ENCODE results near the gene CCDC34.

Gene CCDC34

DNA sequence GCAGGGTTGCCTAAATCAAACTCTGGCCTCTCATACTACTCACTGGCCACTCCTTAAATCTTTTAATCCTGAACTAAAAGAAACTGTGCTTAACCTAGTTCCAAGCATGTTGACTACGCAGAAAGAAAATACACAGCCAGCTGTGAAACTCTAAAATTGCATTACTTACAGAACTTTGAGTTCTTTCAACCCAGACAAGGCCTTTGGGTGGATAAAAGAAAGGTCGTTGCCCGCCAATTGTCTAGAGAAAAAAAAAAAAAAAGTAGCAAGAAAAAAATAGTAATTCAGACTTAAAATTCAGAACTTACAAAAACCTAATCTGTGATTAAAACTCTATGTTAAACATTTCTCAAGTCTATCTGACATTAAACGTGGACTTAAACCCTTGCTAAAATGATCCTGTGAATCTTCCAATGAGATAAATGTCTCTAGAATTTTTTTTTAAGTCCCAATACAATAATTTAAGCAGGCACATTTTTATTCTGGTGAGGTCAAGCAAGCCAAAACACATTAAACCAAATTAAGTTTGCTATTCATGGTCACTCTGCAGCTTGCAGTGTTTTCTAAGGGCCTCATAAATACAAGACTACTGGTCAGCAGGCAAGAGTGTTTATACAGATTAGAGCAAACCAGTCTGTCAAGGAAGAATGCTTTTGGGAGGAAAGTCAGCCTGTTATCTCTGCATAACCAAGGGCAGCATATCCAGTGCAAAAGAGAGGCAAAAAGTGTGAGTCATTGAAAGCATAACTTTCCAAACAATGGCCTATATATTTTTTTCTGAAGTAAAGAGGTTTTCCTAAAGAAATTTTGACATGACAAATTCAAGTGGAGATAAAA is 29.5 kb upstream of the CCDC34 start:
- no peak for DNase-seq

DNA sequence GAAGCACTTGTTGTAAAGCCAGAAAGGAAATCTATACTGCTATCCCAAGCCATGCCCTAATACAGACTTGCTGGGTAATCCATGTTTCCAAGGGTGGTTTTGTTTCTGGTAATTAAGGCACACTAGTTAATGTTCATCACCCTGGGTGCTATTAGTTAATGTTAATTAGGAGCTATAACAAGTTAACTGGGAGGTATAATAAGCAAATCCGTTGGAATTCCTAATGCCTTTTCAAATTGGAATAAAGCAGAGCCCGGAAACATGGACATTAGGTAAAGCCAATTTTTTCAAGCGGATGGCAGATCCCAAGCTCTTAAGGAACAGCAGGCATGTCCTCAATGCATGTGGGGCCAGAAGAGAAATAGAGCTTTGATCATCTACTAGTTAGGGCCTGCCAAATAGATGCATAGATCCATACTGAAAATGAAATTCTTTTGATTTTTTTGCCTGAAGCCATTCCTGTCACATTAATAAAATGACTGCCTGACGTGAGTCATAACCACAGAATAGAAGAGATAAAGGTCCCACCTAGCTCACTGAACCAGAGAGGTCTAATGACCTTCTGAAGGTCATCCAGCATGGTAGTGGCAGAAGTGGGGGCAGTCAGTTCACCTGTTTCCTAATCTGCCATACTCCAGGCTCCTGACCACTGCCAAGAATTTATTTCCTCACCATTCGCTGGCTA is 28.5 kb upstream of the CCDC34 start:
- DNase-seq, result no peak

DNA sequence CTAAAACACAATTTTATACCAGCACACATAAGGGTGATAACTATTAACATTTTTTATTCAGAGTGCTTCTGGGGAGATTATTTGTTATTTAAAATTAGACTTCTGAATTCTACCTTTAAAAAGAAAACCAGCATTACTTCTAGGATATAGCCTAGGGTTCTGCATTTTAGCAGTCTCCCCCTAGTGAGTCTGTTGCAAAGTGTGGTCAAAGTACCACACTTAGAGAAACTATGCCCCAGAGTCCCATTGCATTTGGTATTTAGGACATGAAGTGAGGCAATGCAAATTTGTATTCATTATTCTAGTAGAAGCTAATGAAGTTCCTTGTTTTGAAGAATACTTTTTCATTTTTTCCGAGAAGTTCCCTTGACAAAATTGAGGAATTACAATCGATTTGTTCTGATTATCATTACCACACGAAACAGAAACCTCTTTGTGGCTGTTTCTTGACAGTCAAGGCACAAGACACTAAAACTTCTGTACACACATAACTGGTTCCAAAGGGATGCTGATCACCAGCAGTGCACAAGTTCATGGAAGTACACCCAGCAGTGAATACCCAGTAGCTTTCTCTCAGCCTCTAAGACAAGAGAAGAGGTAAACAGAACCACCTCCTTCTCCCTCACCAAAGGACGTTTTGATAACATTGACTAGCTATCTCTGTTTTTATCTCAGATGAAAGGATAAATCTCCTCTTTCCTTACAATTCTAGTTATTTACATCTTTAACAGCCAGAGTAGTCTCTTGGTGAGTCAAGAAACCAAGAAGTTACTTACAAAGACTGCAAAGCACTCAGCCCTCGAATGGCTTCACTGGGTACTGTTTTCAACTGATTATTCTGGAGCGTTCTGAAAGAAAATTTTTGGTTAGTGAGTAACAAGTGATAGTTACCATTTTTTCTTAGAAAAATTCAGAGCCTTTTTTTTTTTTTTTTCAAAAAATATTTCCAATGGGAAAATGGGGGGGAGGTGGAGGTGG is 27.6 kb upstream of the CCDC34 start:
- no peak for DNase-seq

DNA sequence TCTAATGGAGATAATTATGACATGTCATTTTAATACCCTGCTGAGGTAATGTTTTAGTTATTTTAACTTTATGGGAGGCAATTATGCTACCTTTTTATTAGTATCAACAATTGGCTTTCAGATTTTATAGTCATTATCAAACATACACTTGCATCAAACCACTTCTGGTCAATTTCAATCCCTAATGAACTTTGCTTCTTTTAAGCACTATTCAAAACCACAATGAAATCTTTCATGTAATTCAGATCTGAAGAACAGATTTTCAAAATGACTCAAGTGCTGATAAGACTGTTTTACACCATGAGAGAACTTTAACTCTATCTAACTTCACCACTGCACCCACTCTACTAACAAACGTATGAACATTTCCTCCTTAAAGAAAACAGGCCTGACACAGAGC is 25.9 kb upstream of the CCDC34 start:
- DNase-seq, result no peak

DNA sequence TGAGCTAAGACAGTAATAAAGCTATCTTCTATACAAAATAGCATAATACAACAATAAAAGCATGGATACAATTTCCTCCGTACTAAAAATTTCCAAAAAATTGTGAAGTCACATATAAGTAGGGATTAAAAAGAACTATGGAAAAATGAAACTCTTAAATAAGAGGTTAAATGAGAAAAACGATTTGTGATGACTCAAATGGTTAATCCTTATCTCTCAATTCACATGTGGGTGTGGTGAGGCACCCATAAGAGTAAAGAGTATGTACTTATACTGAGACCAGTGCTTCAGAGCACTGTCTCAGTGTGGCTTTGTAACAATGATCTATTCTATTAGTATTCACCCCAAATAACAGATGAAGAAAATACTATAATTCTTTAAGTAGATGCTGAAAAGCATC is 25.0 kb upstream of the CCDC34 start:
- DNase-seq, result no peak

DNA sequence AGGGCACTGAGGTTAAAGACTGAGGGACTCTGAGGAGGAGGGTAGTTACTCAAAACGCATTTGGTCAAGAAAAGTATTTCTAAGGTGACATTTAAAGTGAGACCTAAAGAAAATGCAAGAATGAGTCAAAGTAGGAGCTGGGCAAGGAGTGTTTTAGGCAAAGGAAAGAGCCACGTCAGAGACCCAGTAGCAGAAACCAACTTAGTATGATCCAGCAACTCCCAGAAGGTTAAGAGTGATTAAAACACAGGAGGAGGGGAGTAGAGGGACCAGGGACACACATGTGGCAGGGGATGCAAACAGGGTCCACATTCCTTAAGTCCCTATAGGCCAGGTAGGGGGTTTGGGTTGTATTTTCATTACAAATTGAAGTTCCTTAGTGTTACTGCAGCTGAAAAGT is 24.3 kb upstream of the CCDC34 start:
- no peak for DNase-seq

DNA sequence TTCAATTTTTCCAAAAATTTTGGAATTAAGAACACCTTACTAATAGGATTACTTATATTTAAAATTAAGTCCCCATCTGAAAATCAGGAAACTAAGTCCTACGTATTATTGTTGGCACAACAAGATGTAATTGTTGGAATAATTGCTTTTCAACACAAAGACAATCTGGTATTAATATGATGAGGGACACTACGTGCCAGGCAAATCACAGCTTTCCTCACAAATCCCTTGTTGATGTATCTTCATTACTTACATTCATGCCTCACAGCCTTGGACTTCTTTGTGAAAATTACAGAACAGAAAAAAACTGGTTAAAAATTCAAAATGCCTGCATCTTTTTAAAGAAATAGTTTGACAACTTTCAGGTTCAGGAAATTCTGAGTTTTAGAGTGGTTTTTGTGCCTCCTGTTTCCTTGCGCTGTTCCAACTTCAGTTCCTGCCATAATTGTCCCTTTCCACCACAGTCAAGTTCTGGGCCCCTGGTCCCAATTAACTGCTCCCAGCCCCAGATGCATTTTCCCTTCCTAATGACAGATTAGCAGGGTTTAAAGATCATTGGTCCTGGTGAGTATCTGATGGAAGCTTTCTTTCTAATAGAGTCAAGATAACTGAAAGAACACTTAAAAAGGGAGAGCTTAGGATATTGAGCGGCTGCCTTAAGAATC is 23.3 kb upstream of the CCDC34 start:
- no peak for DNase-seq

DNA sequence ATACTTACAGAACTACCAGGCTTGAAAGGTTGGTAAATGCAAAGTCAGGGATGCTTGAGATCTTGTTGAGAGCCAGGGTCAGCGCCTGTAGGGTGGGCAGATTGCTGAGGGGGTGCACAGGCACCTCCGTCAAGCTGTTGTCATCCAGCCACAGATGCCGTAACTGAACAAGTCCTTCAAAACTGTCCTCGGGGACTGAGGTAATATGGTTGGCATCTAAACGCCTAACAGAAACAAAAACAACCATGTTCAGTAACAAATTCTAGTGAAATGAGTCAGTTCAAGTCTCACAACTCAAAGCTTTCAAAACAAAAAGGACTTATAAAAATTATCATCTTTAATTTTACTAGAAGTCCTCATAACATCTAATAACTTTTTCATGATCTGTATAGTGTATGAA is 22.2 kb upstream of the CCDC34 start:
- DNase-seq, result no peak

DNA sequence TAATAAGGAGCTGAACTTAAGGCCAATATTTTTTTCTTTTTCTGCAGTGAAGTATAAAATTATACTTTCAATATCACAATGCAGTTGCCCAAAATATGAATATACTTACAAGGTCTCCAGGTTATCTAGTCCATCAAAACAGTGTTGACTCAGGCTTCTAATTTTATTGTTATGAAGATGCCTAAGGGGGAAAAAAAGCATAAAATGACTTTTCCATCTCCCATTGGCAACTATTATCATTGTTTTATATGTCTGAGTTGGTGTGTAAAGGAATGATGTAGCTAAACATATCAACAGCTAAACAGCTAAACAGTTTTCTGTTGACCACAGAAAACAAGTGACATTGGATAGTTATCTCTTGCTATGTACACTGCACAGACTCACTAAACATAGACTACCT is 21.2 kb upstream of the CCDC34 start:
- no peak for DNase-seq

DNA sequence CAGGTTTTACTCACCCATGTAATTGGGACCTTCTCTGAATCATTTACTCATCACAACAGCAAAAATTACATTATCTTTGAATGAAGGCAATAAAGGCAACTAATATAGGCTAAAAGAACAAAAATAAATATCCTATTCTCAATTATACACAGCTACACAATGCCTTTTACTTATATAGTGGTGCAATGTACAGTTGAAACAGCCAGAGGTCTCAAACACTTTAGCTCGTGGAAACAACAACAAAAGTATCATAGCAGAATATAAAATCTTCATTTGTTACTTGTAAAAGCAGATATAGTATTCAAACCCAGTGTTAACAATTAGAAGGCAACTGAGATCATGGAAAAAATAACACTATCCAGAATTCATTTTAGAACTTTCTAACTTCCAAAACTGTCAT is 20.6 kb upstream of the CCDC34 start:
- DNase-seq, result no peak

DNA sequence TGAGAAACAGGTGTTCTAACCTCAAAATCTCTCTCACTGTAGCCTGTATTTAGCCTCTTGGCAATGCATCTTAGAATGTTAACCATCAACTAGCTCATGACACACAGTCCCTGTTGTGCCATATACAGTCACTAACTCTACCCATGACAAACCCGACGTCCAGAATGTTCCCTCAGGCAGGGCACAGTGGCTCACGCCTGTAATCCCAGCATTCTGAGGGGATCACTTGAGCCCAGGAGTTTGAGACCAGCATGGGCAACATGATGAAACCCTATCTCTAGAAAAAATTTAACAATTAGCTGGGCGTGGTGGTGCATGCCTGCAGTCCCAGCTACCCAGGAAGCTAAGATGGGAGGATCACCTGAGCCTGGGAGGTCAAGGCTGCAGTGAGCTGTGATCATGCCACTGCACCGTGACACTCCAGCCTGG is 18.2 kb upstream of the CCDC34 start:
- DNase-seq, result no peak

DNA sequence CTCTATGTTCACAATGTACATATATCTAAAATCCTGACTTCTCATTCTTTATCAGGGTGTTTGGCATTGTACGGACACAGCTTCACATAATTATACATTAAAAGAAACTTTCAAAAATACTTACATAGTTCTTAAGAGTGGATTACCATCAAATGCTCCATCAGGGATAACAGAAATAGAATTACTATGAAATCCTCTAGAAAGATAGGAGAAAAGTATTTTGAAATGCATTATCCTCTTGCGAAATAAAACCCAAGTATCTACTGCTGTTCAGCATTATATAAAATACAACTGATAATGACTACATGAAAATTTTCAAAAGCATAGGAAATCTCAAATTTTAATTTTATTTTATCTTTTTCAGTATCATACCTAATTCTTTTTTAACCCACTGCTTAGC is 17.8 kb upstream of the CCDC34 start:
- DNase-seq, result no peak

DNA sequence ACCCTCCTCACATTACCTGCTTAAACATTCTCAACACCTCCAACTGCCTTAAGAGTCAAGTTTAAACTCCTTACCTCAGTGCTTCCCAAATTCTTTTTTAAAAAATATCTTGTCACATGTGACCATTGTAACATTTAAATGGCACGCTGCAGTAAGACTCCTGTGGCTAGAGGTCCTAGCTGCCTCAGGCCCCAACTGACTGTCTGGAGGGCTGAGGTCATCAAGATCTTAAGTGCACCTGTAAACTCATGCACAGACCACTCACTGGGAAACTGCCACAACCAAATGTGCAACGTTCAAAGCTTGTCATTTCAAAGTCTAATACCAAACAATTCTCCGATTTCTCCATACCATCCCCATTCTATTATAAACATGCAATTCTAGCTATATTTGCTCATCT is 16.4 kb upstream of the CCDC34 start:
- no peak for DNase-seq

DNA sequence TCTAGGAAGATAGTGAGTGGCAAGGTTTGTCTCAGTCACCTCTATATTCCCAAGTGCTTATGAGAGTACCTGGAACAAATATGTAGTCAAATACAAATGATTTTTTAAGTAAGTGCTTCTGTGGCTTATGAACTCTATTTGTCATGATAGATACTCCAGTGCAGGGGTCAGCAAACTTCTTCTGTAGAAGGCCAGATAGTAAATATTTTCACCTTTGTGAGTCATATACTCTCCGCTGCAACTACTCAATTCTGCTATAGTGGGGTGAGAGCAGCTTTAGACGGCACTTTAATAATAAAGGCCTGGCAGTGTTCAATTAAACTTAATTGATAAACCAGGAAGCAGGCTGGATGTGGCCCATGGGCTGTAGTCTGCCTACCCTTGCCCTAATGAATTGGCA is 12.4 kb upstream of the CCDC34 start:
- no peak for DNase-seq

DNA sequence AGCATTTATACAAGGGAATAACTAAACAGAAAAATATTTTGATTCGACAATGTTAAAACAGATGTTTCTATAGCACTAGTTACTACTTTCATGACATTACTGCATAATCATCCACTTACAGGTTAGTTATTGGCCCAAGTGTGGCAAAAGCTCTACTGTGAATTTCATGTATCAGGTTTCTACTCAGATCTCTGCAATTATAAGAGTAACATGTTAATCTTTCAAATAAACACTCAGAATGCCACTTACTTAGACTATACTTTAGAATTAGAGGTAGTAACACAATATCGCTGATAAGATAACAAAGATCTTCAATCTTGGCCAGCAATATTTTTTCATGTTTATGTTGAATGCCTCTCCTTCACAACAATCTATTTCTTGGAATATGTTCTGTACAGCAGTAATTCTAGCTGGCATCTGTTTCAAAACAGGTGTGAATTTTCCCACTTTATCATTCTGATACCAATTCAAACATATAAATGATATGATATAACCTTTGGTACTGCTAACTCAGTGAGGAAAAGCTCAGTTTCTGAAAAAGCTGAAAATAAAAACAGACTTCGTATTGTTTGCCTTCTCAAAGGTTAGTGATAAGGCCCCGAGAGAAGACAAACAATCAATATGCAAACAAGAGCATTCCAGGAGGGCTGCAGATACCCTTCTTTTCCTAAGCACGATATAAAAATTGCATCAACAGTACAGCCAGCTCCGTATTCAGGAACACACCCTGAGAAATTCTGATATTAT is 11.0 kb upstream of the CCDC34 start:
- DNase-seq, result no peak

DNA sequence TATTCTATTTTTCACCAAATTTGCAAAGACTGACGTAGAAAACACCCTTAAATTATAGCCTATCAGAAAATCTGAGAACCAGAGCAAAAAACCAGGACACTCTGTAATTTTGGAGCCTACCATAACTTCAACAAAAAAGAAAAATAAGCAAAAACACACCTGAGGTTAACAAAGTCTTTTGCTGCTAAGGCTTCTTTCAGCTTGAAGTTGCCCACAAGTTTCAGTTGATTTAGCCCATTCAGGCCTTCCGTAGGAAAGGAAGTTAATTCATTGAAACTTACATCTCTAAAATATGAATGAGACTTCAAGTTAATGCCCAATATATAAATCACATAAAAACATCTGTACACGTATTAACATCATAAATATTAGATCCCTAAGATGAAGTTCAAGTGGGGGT is 10.4 kb upstream of the CCDC34 start:
- no peak for DNase-seq

DNA sequence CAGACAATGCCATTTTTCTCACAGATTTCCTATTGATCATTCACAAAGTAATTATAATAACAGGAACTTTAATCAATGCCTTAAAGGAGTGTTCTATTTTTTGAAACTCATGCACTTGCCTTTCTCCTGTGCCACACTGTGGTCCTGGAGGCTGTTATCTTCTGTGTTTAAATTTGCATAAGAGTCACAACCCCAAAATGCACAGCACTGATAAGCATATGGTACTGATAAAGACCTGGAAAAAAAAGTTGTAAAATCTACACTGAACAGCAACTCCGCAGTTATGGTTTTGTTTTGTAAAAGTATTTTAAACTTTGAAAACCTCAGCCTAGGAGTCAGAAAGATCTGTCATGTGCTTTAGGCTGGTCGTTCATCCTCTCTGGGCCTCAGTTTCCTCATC is 9.1 kb upstream of the CCDC34 start:
- DNase-seq, result no peak

DNA sequence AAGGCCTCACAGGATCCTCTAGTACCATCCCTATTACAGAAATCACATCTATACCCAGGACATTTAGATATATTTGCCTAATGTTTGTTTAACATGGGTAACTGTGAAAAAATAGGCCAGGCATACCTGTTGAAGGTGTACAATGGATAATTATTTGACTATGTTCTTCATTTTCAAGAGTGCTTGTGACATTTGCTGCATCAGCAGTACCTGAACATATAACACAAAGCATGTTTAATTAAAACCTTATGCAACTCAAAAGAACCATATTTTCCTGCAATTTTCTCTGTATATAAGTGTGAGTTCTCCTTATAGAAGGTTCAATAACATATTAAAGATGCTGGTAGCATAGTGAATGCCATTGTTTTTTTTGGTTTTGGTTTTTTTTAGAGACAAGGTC is 8.5 kb upstream of the CCDC34 start:
- no peak for DNase-seq

DNA sequence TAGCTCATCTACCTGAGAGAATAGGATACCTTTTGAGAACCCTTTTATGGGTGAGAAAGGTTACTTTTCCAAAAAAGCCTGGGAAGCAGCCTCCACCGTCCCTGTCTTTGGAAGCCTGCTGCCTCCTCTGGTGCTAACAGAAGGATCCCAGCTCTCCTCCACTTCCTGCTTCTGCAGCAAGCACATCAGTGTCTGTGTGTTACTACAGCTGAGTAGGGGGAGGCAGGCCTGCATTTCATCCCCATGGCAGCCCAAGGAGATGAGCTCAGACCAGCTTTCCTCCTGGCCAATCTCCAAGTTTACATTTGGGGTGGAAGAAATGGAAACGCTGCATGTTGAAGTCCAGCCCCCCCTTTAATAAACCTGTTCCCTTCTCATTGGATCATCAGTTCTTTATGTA is 7.4 kb upstream of the CCDC34 start:
- DNase-seq, result no peak

DNA sequence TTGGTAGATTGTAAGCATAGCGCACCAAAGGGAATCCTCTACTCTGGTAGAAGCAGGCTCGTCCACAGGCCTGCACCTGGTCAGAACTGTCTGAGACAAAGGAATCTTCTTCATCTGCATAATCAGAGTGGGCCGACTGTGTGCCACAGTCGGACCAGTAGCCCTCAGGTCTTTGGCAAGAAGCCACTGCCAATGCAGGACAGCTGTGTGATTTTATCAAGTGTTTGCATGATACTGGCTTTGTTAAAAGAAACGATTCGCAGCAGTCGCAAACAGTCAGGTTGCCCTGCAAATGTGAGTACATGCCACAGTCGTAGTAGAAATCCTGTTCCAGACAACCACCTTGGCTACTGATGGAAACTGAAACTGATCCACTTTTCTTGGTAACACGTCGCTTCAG is 4.9 kb upstream of the CCDC34 start:
- DNase-seq, result no peak

DNA sequence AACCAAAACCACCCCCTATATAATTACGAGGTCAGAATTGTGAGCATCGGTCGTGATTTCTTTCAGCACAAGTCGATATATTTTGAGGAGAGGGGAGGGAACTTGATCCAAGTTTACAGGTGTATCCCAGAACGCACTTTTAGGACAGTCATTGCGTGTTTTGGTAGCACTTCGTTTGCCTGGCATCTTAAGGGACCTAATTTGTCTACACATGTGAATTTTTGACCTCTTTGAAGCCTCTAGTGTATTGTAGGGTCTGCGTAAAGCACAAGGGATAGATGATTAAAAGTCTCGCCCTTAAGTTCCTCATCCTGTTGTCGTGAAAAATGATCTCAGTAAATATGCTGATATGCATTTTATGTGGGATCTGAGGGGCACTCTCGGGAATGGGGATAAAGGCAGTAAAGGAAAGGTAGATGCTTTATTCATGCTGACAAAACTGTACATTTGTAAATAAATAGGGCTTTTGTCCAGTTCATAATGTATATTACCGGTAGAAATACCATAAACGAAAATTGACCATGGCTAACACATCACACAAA is 632 bp upstream of the CCDC34 start:
- DNase-seq, result no peak
